Epidermal melanocyte (primary cell): ENCODE measurements around the gene RIC8A.

Experiments used
- DNase-seq: peaks from one replicate; pipeline ENCODE4 v3.0.0; 2011; ENCODE audit warnings: low spot score; ENCODE audit not compliant: insufficient read length

RIC8A gene

GRCh38 chr11:203945-204586, 3.4 kb upstream of the RIC8A start:
- DNase-seq: no peak

DNA sequence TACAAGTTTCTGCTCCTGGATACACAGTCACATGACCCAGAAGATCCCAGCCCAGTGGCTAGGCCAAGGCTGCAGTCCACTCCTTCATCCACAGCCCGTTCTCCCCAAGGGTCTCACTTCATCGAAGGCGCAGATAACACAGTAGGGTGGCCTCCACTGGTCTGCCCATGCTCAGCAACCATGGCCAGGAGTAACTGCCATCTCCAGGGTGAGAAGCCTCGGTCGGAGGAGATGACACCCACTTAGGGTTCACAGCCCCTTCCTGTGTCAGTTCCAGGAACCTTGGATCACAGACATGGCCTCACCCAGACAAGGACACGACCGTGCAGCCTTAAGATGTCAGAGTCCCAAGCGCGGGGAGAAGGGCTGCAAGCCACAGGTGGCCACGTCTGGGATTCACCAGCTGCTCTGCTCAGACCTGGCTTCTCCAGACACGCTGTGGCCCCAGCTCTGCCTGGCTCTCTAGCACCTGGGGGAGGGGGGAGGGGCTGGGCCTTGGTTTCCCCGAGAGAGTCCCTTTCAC, 2.9 kb upstream of the RIC8A start:
- no peak for DNase-seq

- no peak for DNase-seq
These were observed 2.1 kb upstream of the RIC8A start for GRCh38 chr11:205221-206001.

DNA sequence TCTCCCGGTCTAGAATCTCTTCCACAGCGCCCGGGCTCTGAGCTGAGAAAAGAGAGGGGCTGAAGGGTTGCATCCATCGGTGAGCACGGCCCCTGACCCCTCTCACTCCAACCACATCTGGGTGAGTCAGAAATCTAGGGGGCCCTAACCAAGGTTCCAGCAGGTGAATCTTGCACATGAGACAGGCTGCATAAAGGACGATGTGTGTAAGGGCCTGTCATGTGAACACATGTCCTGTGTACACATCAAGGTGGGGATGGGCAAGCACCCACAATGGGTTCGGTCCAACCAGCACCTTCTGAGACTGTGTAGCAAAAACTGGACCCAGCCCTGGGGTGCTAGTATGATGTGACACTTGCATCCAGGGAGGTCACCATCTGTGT, 1.5 kb upstream of the RIC8A start:
- DNase-seq: no peak

DNA sequence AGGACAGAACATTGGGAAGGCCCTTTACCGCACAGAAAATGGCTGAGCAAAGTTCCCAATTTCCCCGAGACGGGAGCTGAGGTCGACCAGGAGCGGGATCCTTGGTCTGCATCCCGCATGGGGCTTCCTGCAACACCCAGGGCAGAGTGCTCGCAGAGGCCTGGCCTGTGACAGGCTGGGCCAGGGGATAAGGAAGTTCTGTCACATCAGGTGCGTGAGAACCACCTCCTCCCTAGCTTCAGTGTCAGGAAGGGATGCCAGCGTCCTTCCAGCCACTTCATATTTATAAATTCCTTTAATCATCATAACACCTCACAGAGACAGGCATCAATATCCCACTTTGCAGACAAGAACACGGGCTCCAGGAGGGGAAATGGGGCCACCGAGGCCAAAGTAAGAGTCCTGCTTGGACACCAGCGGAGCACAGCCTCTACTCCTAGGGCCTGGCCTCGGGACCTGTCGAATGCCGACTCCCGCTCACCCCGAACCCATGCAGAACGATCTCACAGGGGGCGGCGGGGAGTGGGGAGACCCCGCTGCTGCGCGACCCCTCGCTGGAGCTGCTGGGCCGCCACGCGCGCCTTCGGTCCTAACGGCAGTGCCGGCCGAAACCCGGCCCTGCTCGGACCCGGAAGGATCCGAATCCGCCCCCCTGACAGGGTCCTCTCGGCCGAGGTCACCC, 841 bp upstream of the RIC8A start:
- peak; percentile 38 for DNase-seq

- peak; percentile 27 for DNase-seq
These were observed 314 bp downstream of the RIC8A start for GRCh38 chr11:207863-208180.

- DNase-seq: peak; percentile 83
These were observed 841 bp downstream of the RIC8A start for GRCh38 chr11:208181-208916.

- DNase-seq: no peak
These were observed 1.4 kb downstream of the RIC8A start for GRCh38 chr11:208917-209260.

DNA sequence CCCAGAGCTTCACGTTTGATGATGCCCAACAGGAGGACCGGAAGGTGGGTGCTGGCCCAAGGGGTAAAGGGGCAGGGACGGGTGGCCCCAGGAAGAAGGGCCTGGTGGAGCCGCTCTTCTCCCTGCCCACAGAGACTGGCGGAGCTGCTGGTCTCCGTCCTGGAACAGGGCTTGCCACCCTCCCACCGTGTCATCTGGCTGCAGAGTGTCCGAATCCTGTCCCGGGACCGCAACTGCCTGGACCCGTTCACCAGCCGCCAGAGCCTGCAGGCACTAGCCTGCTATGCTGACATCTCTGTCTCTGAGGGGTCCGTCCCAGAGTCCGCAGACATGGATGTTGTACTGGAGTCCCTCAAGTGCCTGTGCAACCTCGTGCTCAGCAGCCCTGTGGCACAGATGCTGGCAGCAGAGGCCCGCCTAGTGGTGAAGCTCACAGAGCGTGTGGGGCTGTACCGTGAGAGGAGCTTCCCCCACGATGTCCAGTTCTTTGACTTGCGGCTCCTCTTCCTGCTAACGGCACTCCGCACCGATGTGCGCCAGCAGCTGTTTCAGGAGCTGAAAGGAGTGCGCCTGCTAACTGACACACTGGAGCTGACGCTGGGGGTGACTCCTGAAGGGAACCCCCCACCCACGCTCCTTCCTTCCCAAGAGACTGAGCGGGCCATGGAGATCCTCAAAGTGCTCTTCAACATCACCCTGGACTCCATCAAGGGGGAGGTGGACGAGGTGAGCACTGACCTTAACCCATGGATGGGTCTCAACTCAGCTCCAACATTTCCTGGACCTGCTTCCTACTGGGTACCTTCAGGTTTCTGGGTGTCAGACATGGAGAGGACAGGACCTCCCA, 2.0 kb downstream of the RIC8A start:
- DNase-seq: peak; percentile 18

- DNase-seq: peak; percentile 18
These were observed 2.8 kb downstream of the RIC8A start for GRCh38 chr11:210122-210802.

DNA sequence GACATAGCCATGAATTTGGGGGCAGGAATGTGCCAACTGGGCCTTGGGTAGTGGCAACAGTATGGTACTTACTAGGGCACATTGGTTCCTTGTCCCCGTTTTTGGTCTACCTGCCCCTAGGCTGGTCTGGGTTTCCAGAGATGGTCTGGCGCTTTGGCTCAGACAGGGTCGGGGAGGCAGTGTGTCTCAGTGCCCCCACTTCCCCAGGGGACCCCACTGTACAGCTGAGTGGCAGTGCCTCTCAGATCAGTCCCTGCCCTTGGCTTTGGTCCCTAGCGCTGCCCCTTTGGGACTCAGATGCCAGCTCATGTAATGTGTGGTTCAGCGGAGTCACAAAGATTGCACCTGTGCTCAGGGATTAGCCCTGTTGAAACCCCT, 3.3 kb downstream of the RIC8A start:
- peak; percentile 6 for DNase-seq

- peak; percentile 6 for DNase-seq
These were observed 3.8 kb downstream of the RIC8A start for GRCh38 chr11:211295-211694.

GRCh38 chr11:211741-212140, 4.2 kb downstream of the RIC8A start:
- peak; percentile 7 for DNase-seq

GRCh38 chr11:212150-213100, 4.9 kb downstream of the RIC8A start:
- peak; percentile 5 for DNase-seq

GRCh38 chr11:213111-213510, 5.6 kb downstream of the RIC8A start:
- DNase-seq: peak; percentile 8

DNA sequence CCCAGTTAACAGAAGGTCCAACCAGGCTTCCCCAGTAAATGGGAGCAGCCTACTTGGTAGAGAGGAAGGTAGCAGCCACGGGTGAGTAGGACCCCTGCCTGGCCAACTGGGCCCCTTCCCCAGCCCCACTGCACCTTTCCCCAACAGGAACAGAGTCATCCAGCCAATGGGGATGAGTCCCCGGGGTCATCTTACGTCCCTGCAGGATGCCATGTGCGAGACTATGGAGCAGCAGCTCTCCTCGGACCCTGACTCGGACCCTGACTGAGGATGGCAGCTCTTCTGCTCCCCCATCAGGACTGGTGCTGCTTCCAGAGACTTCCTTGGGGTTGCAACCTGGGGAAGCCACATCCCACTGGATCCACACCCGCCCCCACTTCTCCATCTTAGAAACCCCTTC, 6.6 kb downstream of the RIC8A start:
- DNase-seq: peak; percentile 10

DNA sequence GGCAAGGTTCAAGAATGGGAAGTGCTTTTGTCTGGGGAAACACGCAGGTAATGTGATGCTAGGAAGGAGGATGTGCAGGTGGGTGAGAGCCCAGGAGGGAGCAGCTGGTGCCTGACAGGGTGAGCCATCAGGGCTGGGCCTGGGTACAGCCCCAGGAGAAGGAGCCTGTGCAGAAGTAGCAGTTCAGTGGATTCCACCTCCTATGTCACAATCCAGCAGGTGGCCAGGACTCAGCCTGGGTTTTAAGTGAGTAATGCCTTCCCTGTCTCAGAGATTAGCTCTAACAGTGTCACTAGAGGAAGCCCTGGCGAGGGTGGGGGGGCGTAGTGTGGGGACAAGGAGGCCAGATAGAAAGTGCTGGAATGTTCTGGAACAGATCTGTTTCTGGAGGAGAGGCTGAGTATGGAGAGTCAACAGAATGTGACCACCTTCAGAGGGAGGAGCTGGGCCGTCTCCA, 8.1 kb downstream of the RIC8A start:
- no peak for DNase-seq

GRCh38 chr11:216081-216974, 8.8 kb downstream of the RIC8A start:
- peak; percentile 14 for DNase-seq
